A673 (cell line): ENCODE results near the gene COL20A1.

Experiments
- CTCF ChIP-seq: fragments of 300-800, 200-600 bp; sonication (generic); conservative IDR thresholded peaks from 2 replicates; pipeline ENCODE4 v1.5.1; 2017; ENCODE audit warnings: low read depth, mild to moderate bottlenecking, antibody characterized with exemption, low read length, moderate library complexity, mixed read lengths
- EZH2 ChIP-seq: fragments of 200-600 bp; sonication (generic); IDR thresholded peaks from 2 replicates; pipeline ENCODE4 v1.6.1; 2017; ENCODE audit warnings: borderline replicate concordance, low read depth, mild to moderate bottlenecking, mixed read lengths, antibody characterized with exemption, low read length; ENCODE audit not compliant: poor library complexity, severe bottlenecking

DNA sequence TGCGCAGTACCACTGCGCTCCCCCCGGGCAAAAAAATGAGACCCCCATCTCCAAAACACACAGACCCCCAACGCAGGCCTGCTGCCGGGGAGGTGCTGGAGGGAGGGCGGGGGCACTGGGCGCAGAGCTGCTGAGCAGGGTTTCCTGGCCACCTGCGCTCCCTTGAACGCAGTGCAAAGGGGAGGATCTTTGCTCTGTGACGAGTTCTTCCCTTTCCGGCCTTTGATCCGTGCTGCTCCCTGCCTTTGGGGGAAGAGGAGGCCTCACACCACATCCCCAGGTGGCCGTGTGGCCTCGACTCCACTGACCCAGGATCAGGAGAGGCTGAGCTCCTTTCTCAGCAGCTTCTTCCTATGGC lies 8.9 kb upstream of the COL20A1 start:
- TF ChIP-seq CTCF (no peak), EZH2 (no peak)
